Neural progenitor cell (in vitro differentiated cells): Measurements from ENCODE around the gene EFNA5. TPM values are rescaled to one million over a fixed set of nuclear protein-coding genes. Genes with fewer than 3 reads are reported as not detected.
A peak's percentile ranks its signal among the peaks of the same experiment; 100 is the strongest.
"Not testable (repeated sequence)": the region's sequence is repeated elsewhere in the genome, so short reads cannot be mapped to it uniquely, and the experiment has no call there.

Experiments
- DNase-seq: peaks from one replicate; pipeline ENCODE4 v3.0.0-alpha.2; 2016; ENCODE audit warnings: low spot score
- H2AFZ ChIP-seq: fragments of 200-600 bp; sonication (generic); replicated peaks from 2 replicates; pipeline ENCODE4 v1.6.1; 2016; ENCODE audit warnings: antibody characterized with exemption
- H3F3A ChIP-seq: fragments of 200-600 bp; sonication (generic); 2 replicates; pipeline ENCODE4 v1.6.1; 2016; ENCODE audit warnings: antibody characterized with exemption, low read depth
- H3K27ac ChIP-seq: fragments of 200-600 bp; sonication (generic); 2 replicates; pipeline ENCODE4 v1.5.1; 2016; ENCODE audit warnings: mild to moderate bottlenecking
- H3K27me3 ChIP-seq: fragments of 200-600 bp; sonication (generic); 2 replicates; pipeline ENCODE4 v1.6.1; 2016; ENCODE audit warnings: mild to moderate bottlenecking, moderate library complexity
- H3K36me3 ChIP-seq: fragments of 200-600 bp; sonication (generic); 2 replicates; pipeline ENCODE4 v1.5.1; 2016
- H3K4me1 ChIP-seq: fragments of 200-600 bp; sonication (generic); 2 replicates; pipeline ENCODE4 v1.6.1; 2016; ENCODE audit warnings: mixed run types
- H3K4me2 ChIP-seq: fragments of 200-600 bp; sonication (generic); 2 replicates; pipeline ENCODE4 v1.6.1; 2016
- H3K4me3 ChIP-seq: fragments of 200-600 bp; sonication (generic); 2 replicates; pipeline ENCODE4 v1.5.1; 2016
- H3K79me2 ChIP-seq: fragments of 200-600 bp; sonication (generic); 2 replicates; pipeline ENCODE4 v1.6.1; 2016; ENCODE audit warnings: low read depth
- H3K9ac ChIP-seq: fragments of 200-600 bp; sonication (generic); 2 replicates; pipeline ENCODE4 v1.6.1; 2016
- H3K9me3 ChIP-seq: fragments of 200-600 bp; sonication (generic); 2 replicates; pipeline ENCODE4 v1.5.1; 2016; ENCODE audit warnings: low read depth
- H4K20me1 ChIP-seq: fragments of 200-600 bp; sonication (generic); 2 replicates; pipeline ENCODE4 v1.6.1; 2016; ENCODE audit warnings: low read depth
- H3K27ac Mint-ChIP-seq: 3 replicates; pipeline ENCODE4 v1.8.0; 2021; ENCODE audit warnings: mixed read lengths
- H3K27me3 Mint-ChIP-seq: 2 replicates; pipeline ENCODE4 v1.8.0; 2022; ENCODE audit warnings: low read depth, mild to moderate bottlenecking, inconsistent platforms, moderate library complexity, mixed read lengths; ENCODE audit not compliant: insufficient read depth
- H3K36me3 Mint-ChIP-seq: 3 replicates; pipeline ENCODE4 v1.8.0; 2021; ENCODE audit warnings: mixed read lengths
- H3K4me1 Mint-ChIP-seq: 3 replicates; pipeline ENCODE4 v1.8.0; 2021; ENCODE audit warnings: mixed read lengths
- H3K4me3 Mint-ChIP-seq: 3 replicates; pipeline ENCODE4 v1.8.0; 2021; ENCODE audit warnings: mild to moderate bottlenecking, moderate library complexity, mixed read lengths
- H3K9me3 Mint-ChIP-seq: 3 replicates; pipeline ENCODE4 v1.8.0; 2020; ENCODE audit warnings: mixed read lengths
- CTCF ChIP-seq: fragments of 200-600 bp; sonication (generic); IDR thresholded peaks from 2 replicates; pipeline ENCODE4 v1.5.1; 2017; ENCODE audit warnings: antibody characterized with exemption, mild to moderate bottlenecking
- EZH2 ChIP-seq: fragments of 200-600 bp; sonication (generic); IDR thresholded peaks from 2 replicates; pipeline ENCODE4 v1.6.1; 2017; ENCODE audit warnings: antibody characterized with exemption, mild to moderate bottlenecking, moderate library complexity
- EZH2phosphoT487 ChIP-seq: fragments of 200-600 bp; sonication (generic); IDR thresholded peaks from 2 replicates; pipeline ENCODE4 v1.6.1; 2017; ENCODE audit warnings: antibody characterized with exemption
- total RNA-seq: library from RNA; depleted of rRNA; stranded (reverse); fragments of >200 nt; gene quantifications from 2 replicates; pipeline ENCODE4 v1.2.3, GENCODE V29; 2015; ENCODE audit warnings: low replicate concordance

EFNA5 gene
- total RNA-seq, 1 donor from 2014 or later = 105 TPM

GRCh38 chr5:107499776-107500175, 171.0 kb downstream of the EFNA5 start:
- Histone ChIP-seq H3K4me1 (peaks cover 62% of the 10 kb centered on the region), H3K9me3 (no peaks in the 10 kb centered on the region), H3K36me3 (no peaks in the 10 kb centered on the region), H3K27ac (peak overlapping the region; percentile 78), H3K27me3 (no peaks in the 10 kb centered on the region), H3K79me2 (peaks cover 100% of the 10 kb centered on the region), H3F3A (peaks cover 36% of the 10 kb centered on the region), H4K20me1 (peaks cover 87% of the 10 kb centered on the region), H3K9ac (no peak overlapping the region), H3K4me3 (no peak overlapping the region), H3K4me2 (peak overlapping the region; percentile 39), H2AFZ (no peak overlapping the region)
- Mint-ChIP-seq H3K27me3 (peaks cover 3% of the 10 kb centered on the region), H3K4me1 (peaks cover 66% of the 10 kb centered on the region), H3K36me3 (peaks cover 31% of the 10 kb centered on the region), H3K9me3 (peaks cover 7% of the 10 kb centered on the region), H3K27ac (peak overlapping the region; percentile 80), H3K4me3 (no peak overlapping the region)
- no peak for DNase-seq
- TF ChIP-seq EZH2 (no peak), EZH2phosphoT487 (no peak)

GRCh38 chr5:107499237-107499636, 171.5 kb downstream of the EFNA5 start:
- no peak for TF ChIP-seq EZH2phosphoT487
- no peak for TF ChIP-seq CTCF
- TF ChIP-seq EZH2 = no peak
- H3K27ac Mint-ChIP-seq = no peak overlapping the region
- H3K4me3 Mint-ChIP-seq = no peak overlapping the region
- Histone ChIP-seq H4K20me1 (peaks cover 84% of the 10 kb centered on the region), H3F3A (peaks cover 36% of the 10 kb centered on the region), H3K9me3 (no peaks in the 10 kb centered on the region), H3K79me2 (peaks cover 100% of the 10 kb centered on the region), H2AFZ (no peak overlapping the region), H3K4me1 (peaks cover 57% of the 10 kb centered on the region), H3K9ac (no peak overlapping the region), H3K27ac (peak overlapping the region; percentile 78), H3K4me2 (peak overlapping the region; percentile 39), H3K27me3 (no peaks in the 10 kb centered on the region), H3K4me3 (no peak overlapping the region), H3K36me3 (no peaks in the 10 kb centered on the region)
- H3K4me1 Mint-ChIP-seq = peaks cover 62% of the 10 kb centered on the region
- peaks cover 7% of the 10 kb centered on the region for H3K9me3 Mint-ChIP-seq
- DNase-seq = peak; percentile 46
- peaks cover 34% of the 10 kb centered on the region for H3K36me3 Mint-ChIP-seq
- H3K27me3 Mint-ChIP-seq = peaks cover 3% of the 10 kb centered on the region

- Histone ChIP-seq H3K36me3 (peaks cover 5% of the 10 kb centered on the region), H3K9ac (no peak overlapping the region), H4K20me1 (peaks cover 80% of the 10 kb centered on the region), H3K4me2 (no peak overlapping the region), H3K4me1 (peaks cover 29% of the 10 kb centered on the region), H3K4me3 (no peak overlapping the region), H3K27ac (no peak overlapping the region), H3F3A (peaks cover 23% of the 10 kb centered on the region), H3K27me3 (no peaks in the 10 kb centered on the region), H3K79me2 (peaks cover 99% of the 10 kb centered on the region), H3K9me3 (no peaks in the 10 kb centered on the region), H2AFZ (no peak overlapping the region)
- TF ChIP-seq CTCF (no peak), EZH2phosphoT487 (no peak), EZH2 (no peak)
- peaks cover 42% of the 10 kb centered on the region for H3K4me1 Mint-ChIP-seq
- no peak for DNase-seq
- no peak overlapping the region for H3K27ac Mint-ChIP-seq
- H3K4me3 Mint-ChIP-seq = no peak overlapping the region
- peaks cover 38% of the 10 kb centered on the region for H3K36me3 Mint-ChIP-seq
- peaks cover 7% of the 10 kb centered on the region for H3K9me3 Mint-ChIP-seq
- peaks cover 3% of the 10 kb centered on the region for H3K27me3 Mint-ChIP-seq
Measured at GRCh38 chr5:107496466-107496865, 174.3 kb downstream of the EFNA5 start.

- not testable (repeated sequence) for H3K27ac Mint-ChIP-seq, H3K4me3 Mint-ChIP-seq, H3K4me3 ChIP-seq, H3K4me2 ChIP-seq, H3K27me3 Mint-ChIP-seq, H3K9ac ChIP-seq, H2AFZ ChIP-seq, H3K27ac ChIP-seq, DNase-seq, H3K27me3 ChIP-seq, H3K9me3 Mint-ChIP-seq, H3K9me3 ChIP-seq, H3K36me3 ChIP-seq, H3K4me1 ChIP-seq
- Mint-ChIP-seq H3K4me1 (peaks cover 21% of the 10 kb centered on the region), H3K36me3 (peaks cover 42% of the 10 kb centered on the region)
- Histone ChIP-seq H4K20me1 (peaks cover 80% of the 10 kb centered on the region), H3K79me2 (peaks cover 99% of the 10 kb centered on the region), H3F3A (peaks cover 11% of the 10 kb centered on the region)
Measured at GRCh38 chr5:107494129-107494528, 176.6 kb downstream of the EFNA5 start.
